ENCODE data around the gene JAG1.

GRCh38 chr20:10649080-10649796, 24.6 kb downstream of the JAG1 start:
- TF ChIP-seq PATZ1 (CRISPR knock-in tag; IDR thresholded peaks at IDR 0.05; ENCODE audit: borderline replicate concordance): no peak
- TF ChIP-seq CSDC2 (CRISPR knock-in tag; IDR thresholded peaks at IDR 0.05): no peak
- no peak for TF ChIP-seq ZC3H10 (CRISPR knock-in tag; IDR thresholded peaks at IDR 0.05)
